Immature natural killer cell (primary cell): Measurements from ENCODE around the gene FAM227B. TPM values are rescaled to one million over a fixed set of nuclear protein-coding genes. Genes with fewer than 3 reads are reported as not detected.
"Not testable (repeated sequence)": the region's sequence is repeated elsewhere in the genome, so short reads cannot be mapped to it uniquely, and the experiment has no call there.

Source experiments
- DNase-seq, 3 donors: peaks; one replicate each; pipeline ENCODE4 v3.0.0; 2022; ENCODE audit warnings: mixed read lengths in 1 of 3
- H3K27ac Mint-ChIP-seq, 6 donors: one replicate each; pipeline ENCODE4 v1.8.0; 2020; ENCODE audit warnings: mixed read lengths in 6 of 6, mild to moderate bottlenecking in 5 of 6, inconsistent platforms in 4 of 6, moderate library complexity in 3 of 6
- H3K27me3 Mint-ChIP-seq, 3 donors: one replicate each; pipeline ENCODE4 v1.8.0; 2020 to 2021; ENCODE audit warnings: low read depth in 3 of 3, mild to moderate bottlenecking in 3 of 3, mixed read lengths in 3 of 3, moderate library complexity in 3 of 3, inconsistent platforms in 1 of 3
- H3K36me3 Mint-ChIP-seq, 3 donors: one replicate each; pipeline ENCODE4 v1.8.0; 2020; ENCODE audit warnings: mixed read lengths in 3 of 3, inconsistent platforms in 2 of 3, mild to moderate bottlenecking in 2 of 3
- H3K4me1 Mint-ChIP-seq, 2 donors: one replicate each; pipeline ENCODE4 v1.8.0; 2020; ENCODE audit warnings: inconsistent platforms in 2 of 2, mild to moderate bottlenecking in 2 of 2, mixed read lengths in 2 of 2, moderate library complexity in 1 of 2
- H3K4me3 Mint-ChIP-seq, 5 donors: one replicate each; pipeline ENCODE4 v1.8.0; 2020; ENCODE audit warnings: mild to moderate bottlenecking in 5 of 5, mixed read lengths in 5 of 5, inconsistent platforms in 3 of 5, moderate library complexity in 3 of 5
- H3K9me3 Mint-ChIP-seq, 6 donors: one replicate each; pipeline ENCODE4 v1.8.0; 2020; ENCODE audit warnings: mild to moderate bottlenecking in 6 of 6, mixed read lengths in 6 of 6, inconsistent platforms in 4 of 6, moderate library complexity in 3 of 6
- polyA plus RNA-seq, 3 donors: library from polyadenylated mRNA; unstranded; fragments of 300-500 nt; fragmentation: Illumina TruSeq; gene quantifications; one replicate each; pipeline ENCODE4 v1.2.3, GENCODE V29; 2021

FAM227B gene
- polyA plus RNA-seq: 10 to 100 TPM in 2 of 3 donors, 1 to 10 TPM in 1; 8.3 to 16.5 (median 10.2) TPM

GRCh38 chr15:49620658-49621368 is at the start of gene FAM227B, which contains the start of gene DTWD1:
Gene FAM227B (minus strand): TSS chr15:49620818. CDS start chr15:49615171, 5,647 bp downstream.
Gene DTWD1 (plus strand): TSS chr15:49621048. CDS start chr15:49625168, 4,120 bp downstream.
- peaks cover 0 to 4% (median 1%) of the 10 kb centered on the region in 6 donors for H3K9me3 Mint-ChIP-seq
- peaks cover 9 to 12% (median 9%) of the 10 kb centered on the region in 3 donors for H3K36me3 Mint-ChIP-seq
- H3K27ac Mint-ChIP-seq: peak within 1 kb of the TSS; percentile 91 to 98 (median 97)
- peaks cover 31 to 42% of the 10 kb centered on the region in 2 donors for H3K4me1 Mint-ChIP-seq
- peaks cover 2 to 9% (median 4%) of the 10 kb centered on the region in 3 donors for H3K27me3 Mint-ChIP-seq
- DNase-seq: peak; percentile 90 to 93 (median 90)
- peak within 1 kb of the TSS; percentile 96 to 99 (median 98) for H3K4me3 Mint-ChIP-seq

GRCh38 chr15:49669288-49669687 is 48.7 kb upstream of the FAM227B start:
- no peak overlapping the region for H3K4me3 Mint-ChIP-seq
- DNase-seq: no peak
- no peaks in the 10 kb centered on the region for H3K4me1 Mint-ChIP-seq
- H3K27me3 Mint-ChIP-seq: peaks cover 0 to 2% (median 0%) of the 10 kb centered on the region in 3 donors
- H3K9me3 Mint-ChIP-seq: no peaks in the 10 kb centered on the region
- no peak overlapping the region for H3K27ac Mint-ChIP-seq
- H3K36me3 Mint-ChIP-seq: no peaks in the 10 kb centered on the region

GRCh38 chr15:49666486-49666885 is 45.9 kb upstream of the FAM227B start:
- not testable (repeated sequence) for H3K27me3 Mint-ChIP-seq, H3K9me3 Mint-ChIP-seq, H3K4me3 Mint-ChIP-seq, H3K36me3 Mint-ChIP-seq, H3K4me1 Mint-ChIP-seq, H3K27ac Mint-ChIP-seq, DNase-seq

GRCh38 chr15:49664716-49665115 is 44.1 kb upstream of the FAM227B start:
- DNase-seq: no peak
- H3K36me3 Mint-ChIP-seq: no peaks in the 10 kb centered on the region
- H3K4me1 Mint-ChIP-seq: no peaks in the 10 kb centered on the region
- peaks cover 0 to 3% (median 2%) of the 10 kb centered on the region in 3 donors for H3K27me3 Mint-ChIP-seq
- H3K27ac Mint-ChIP-seq: no peak overlapping the region
- H3K4me3 Mint-ChIP-seq: no peak overlapping the region
- peaks cover 0 to 2% (median 0%) of the 10 kb centered on the region in 6 donors for H3K9me3 Mint-ChIP-seq

GRCh38 chr15:49656734-49657133 is 36.1 kb upstream of the FAM227B start:
- DNase-seq: no peak
- H3K4me1 Mint-ChIP-seq: no peaks in the 10 kb centered on the region
- no peak overlapping the region for H3K4me3 Mint-ChIP-seq
- no peak overlapping the region for H3K27ac Mint-ChIP-seq
- peaks cover 0 to 7% (median 7%) of the 10 kb centered on the region in 3 donors for H3K27me3 Mint-ChIP-seq
- H3K9me3 Mint-ChIP-seq: peaks cover 12 to 28% (median 21%) of the 10 kb centered on the region in 6 donors
- peaks cover 0 to 13% (median 0%) of the 10 kb centered on the region in 3 donors for H3K36me3 Mint-ChIP-seq

GRCh38 chr15:49652922-49653321 is 32.3 kb upstream of the FAM227B start:
- no peak for DNase-seq
- peaks cover 0 to 8% (median 6%) of the 10 kb centered on the region in 3 donors for H3K27me3 Mint-ChIP-seq
- H3K9me3 Mint-ChIP-seq: peaks cover 12 to 28% (median 23%) of the 10 kb centered on the region in 6 donors
- H3K27ac Mint-ChIP-seq: no peak overlapping the region
- H3K36me3 Mint-ChIP-seq: peaks cover 0 to 13% (median 0%) of the 10 kb centered on the region in 3 donors
- no peaks in the 10 kb centered on the region for H3K4me1 Mint-ChIP-seq
- no peak overlapping the region for H3K4me3 Mint-ChIP-seq

GRCh38 chr15:49650676-49651075 is 30.1 kb upstream of the FAM227B start:
- peaks cover 0 to 7% (median 6%) of the 10 kb centered on the region in 3 donors for H3K27me3 Mint-ChIP-seq
- H3K9me3 Mint-ChIP-seq: peaks cover 11 to 28% (median 23%) of the 10 kb centered on the region in 6 donors
- DNase-seq: no peak
- no peak overlapping the region for H3K27ac Mint-ChIP-seq
- no peak overlapping the region for H3K4me3 Mint-ChIP-seq
- no peaks in the 10 kb centered on the region for H3K4me1 Mint-ChIP-seq
- H3K36me3 Mint-ChIP-seq: peaks cover 0 to 13% (median 3%) of the 10 kb centered on the region in 3 donors

- Mint-ChIP-seq H3K4me1 (no peaks in the 10 kb centered on the region), H3K9me3 (peaks cover 10 to 28% (median 23%) of the 10 kb centered on the region in 6 donors), H3K36me3 (peaks cover 0 to 9% (median 3%) of the 10 kb centered on the region in 3 donors), H3K4me3 (no peak overlapping the region), H3K27me3 (peaks cover 0 to 6% (median 6%) of the 10 kb centered on the region in 3 donors), H3K27ac (no peak overlapping the region)
- DNase-seq: no peak
Measured at GRCh38 chr15:49649987-49650386, 29.4 kb upstream of the FAM227B start.

GRCh38 chr15:49646891-49647290 is 26.3 kb upstream of the FAM227B start:
- no peak for DNase-seq
- Mint-ChIP-seq H3K4me1 (no peaks in the 10 kb centered on the region), H3K27me3 (peaks cover 0 to 1% (median 0%) of the 10 kb centered on the region in 3 donors), H3K9me3 (peaks cover 0 to 8% (median under 1%) of the 10 kb centered on the region in 6 donors), H3K27ac (no peak overlapping the region), H3K4me3 (no peak overlapping the region), H3K36me3 (peaks cover 0 to 17% (median 11%) of the 10 kb centered on the region in 3 donors)

- Mint-ChIP-seq H3K4me1 (no peaks in the 10 kb centered on the region), H3K36me3 (peaks cover 0 to 21% (median 15%) of the 10 kb centered on the region in 3 donors), H3K9me3 (peaks cover 0 to 4% (median 0%) of the 10 kb centered on the region in 6 donors), H3K27ac (no peak overlapping the region), H3K4me3 (no peak overlapping the region), H3K27me3 (peaks cover 0 to 1% (median 0%) of the 10 kb centered on the region in 3 donors)
- no peak for DNase-seq
Measured at GRCh38 chr15:49645941-49646340, 25.3 kb upstream of the FAM227B start.

- Mint-ChIP-seq H3K9me3 (no peaks in the 10 kb centered on the region), H3K4me1 (no peaks in the 10 kb centered on the region), H3K27me3 (peaks cover 0 to 1% (median 0%) of the 10 kb centered on the region in 3 donors), H3K36me3 (peaks cover 0 to 21% (median 15%) of the 10 kb centered on the region in 3 donors), H3K4me3 (no peak overlapping the region), H3K27ac (no peak overlapping the region)
- no peak for DNase-seq
Measured at GRCh38 chr15:49645277-49645676, 24.7 kb upstream of the FAM227B start.

- DNase-seq: no peak
- Mint-ChIP-seq H3K27ac (no peak overlapping the region), H3K36me3 (peaks cover 0 to 25% (median 15%) of the 10 kb centered on the region in 3 donors), H3K4me1 (no peaks in the 10 kb centered on the region), H3K4me3 (no peak overlapping the region), H3K9me3 (no peaks in the 10 kb centered on the region), H3K27me3 (peaks cover 0 to 1% (median 0%) of the 10 kb centered on the region in 3 donors)
Measured at GRCh38 chr15:49644364-49644794, 23.8 kb upstream of the FAM227B start.

- no peaks in the 10 kb centered on the region for H3K4me1 Mint-ChIP-seq
- peaks cover 9 to 23% (median 16%) of the 10 kb centered on the region in 3 donors for H3K36me3 Mint-ChIP-seq
- H3K9me3 Mint-ChIP-seq: no peaks in the 10 kb centered on the region
- no peaks in the 10 kb centered on the region for H3K27me3 Mint-ChIP-seq
- no peak for DNase-seq
- H3K27ac Mint-ChIP-seq: no peak overlapping the region
- H3K4me3 Mint-ChIP-seq: no peak overlapping the region
Measured at GRCh38 chr15:49637857-49638256, 17.2 kb upstream of the FAM227B start.

- Mint-ChIP-seq H3K9me3 (peaks cover 0 to 4% (median 0%) of the 10 kb centered on the region in 6 donors), H3K4me3 (no peak overlapping the region), H3K36me3 (peaks cover 5 to 28% (median 14%) of the 10 kb centered on the region in 3 donors), H3K27ac (no peak overlapping the region), H3K4me1 (peaks cover 5 to 8% of the 10 kb centered on the region in 2 donors), H3K27me3 (peaks cover 0 to 2% (median 0%) of the 10 kb centered on the region in 3 donors)
- DNase-seq: no peak
Measured at GRCh38 chr15:49628379-49628778, 7.8 kb upstream of the FAM227B start.
